ENCODE results near the gene EVI5L. TPM values are rescaled to one million over a fixed set of nuclear protein-coding genes. Genes with fewer than 3 reads are reported as not detected.

EVI5L gene
- total RNA-seq, 4 donors from 2014 or later: 14.4 to 30.3 (median 17.7) TPM

DNA sequence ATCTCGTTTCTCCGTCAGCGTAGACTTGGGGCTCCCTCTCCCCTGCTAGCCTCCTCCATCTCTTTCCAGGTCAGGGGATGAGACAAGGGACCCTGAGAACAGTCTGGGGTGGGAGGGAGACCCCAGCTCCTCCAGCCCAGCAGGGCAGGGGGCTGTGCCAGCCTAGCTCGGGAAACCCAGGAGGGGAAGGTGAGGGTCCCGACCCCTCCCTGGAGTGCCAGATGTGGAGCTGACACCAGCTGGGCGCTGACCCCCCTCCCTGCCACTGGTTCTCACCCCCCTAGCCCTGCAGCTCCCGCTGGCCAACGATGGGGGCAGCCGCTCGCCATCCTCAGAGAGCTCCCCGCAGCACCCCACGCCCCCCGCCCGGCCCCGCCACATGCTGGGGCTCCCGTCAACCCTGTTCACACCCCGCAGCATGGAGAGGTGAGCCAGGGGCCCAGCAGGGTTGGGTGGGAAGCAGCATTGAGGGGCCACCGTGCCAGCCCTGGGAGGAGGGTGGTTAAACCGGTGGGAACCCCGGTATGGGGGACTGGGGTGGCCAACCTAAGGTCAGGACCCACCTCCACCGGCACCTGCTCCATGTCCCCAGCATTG lies 79.6 kb downstream of the EVI5L start:
- Histone ChIP-seq H3K9me3 (no peaks in the 10 kb centered on the region), H3K4me3 (no peak overlapping the region), H3K36me3 (peaks cover 6 to 84% (median 22%) of the 10 kb centered on the region in 3 donors), H3K27me3 (peaks cover 0 to 1% of the 10 kb centered on the region in 2 donors), H3K4me1 (peaks cover 0 to 38% (median 10%) of the 10 kb centered on the region in 4 donors), H3K27ac (no peak overlapping the region)
- TF ChIP-seq EP300 (IDR thresholded peaks at IDR 0.05) (no peak), POLR2A (IDR thresholded peaks at IDR 0.05) (no peak), CTCF (IDR thresholded peaks at IDR 0.05) (no peak)
- no peak for DNase-seq (ENCODE audit: low spot score in 2 of 2)
- WGBS, 2 donors: 92 to 94% methylated on average over 20 to 21 of the region's 21 CpGs

- Histone ChIP-seq H3K4me1 (peaks cover 0 to 28% (median under 1%) of the 10 kb centered on the region in 4 donors), H3K36me3 (peaks cover 6 to 84% (median 22%) of the 10 kb centered on the region in 3 donors), H3K27ac (no peak overlapping the region), H3K4me3 (no peak overlapping the region), H3K27me3 (peaks cover 0 to 11% of the 10 kb centered on the region in 2 donors), H3K9me3 (no peaks in the 10 kb centered on the region)
- TF ChIP-seq POLR2A (IDR thresholded peaks at IDR 0.05) (no peak), EP300 (IDR thresholded peaks at IDR 0.05) (no peak), CTCF (IDR thresholded peaks at IDR 0.05) (no peak)
- WGBS, 2 donors: 89 to 91% methylated on average over 48 to 52 of the region's 54 CpGs
- DNase-seq (ENCODE audit: low spot score in 2 of 2): no peak
Observed at GRCh38 chr19:7910321-7911161, 80.5 kb downstream of the EVI5L start.

DNA sequence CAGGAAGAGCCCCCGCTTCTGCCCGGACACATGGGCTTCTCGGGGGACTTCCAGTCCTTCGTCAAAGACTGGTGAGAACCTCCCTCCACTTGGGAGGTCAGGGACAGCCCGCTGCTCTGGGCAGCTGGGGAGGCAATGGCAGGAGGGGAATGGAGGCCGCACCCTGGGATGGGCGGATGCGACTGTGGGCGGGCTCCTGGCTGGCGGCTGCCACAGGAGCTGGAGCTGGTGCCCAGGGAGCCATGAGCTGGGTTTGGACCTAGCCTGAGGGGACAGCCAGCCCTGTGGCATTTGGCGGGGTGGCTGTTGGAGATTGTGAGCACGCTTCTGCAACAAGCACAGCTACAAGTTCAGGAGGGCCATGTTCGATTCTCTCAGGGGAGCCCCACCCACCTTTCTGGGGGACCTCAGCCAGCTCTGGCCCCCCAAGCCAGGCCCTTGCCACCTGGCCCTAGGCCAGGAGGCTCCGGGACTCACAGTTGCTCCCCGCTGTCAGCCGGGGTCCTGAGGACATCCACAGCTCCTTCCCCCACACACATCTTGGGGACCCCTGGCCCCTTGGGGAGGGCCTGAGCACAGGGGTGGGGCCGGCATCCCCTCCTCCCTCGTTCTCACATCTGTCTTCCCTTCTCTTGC lies 81.6 kb downstream of the EVI5L start:
- Histone ChIP-seq H3K4me1 (peaks cover 0 to 27% (median 8%) of the 10 kb centered on the region in 4 donors), H3K9me3 (no peaks in the 10 kb centered on the region), H3K27ac (no peak overlapping the region), H3K4me3 (no peak overlapping the region), H3K27me3 (peaks cover 0 to 21% of the 10 kb centered on the region in 2 donors), H3K36me3 (peaks cover 6 to 73% (median 22%) of the 10 kb centered on the region in 3 donors)
- WGBS, 2 donors: 84 to 86% methylated on average over 15 to 17 of the region's 18 CpGs
- DNase-seq (ENCODE audit: low spot score in 2 of 2): no peak
- TF ChIP-seq CTCF (IDR thresholded peaks at IDR 0.05): no peak
- TF ChIP-seq POLR2A (IDR thresholded peaks at IDR 0.05): no peak
- no peak for TF ChIP-seq EP300 (IDR thresholded peaks at IDR 0.05)

GRCh38 chr19:7912144-7912696 lies 82.2 kb downstream of the EVI5L start:
- no peak overlapping the region for H3K4me3 ChIP-seq
- H3K9me3 ChIP-seq: no peaks in the 10 kb centered on the region
- no peak overlapping the region for H3K27ac ChIP-seq
- peaks cover 0 to 26% of the 10 kb centered on the region in 2 donors for H3K27me3 ChIP-seq
- WGBS, 2 donors: 93 to 95% methylated on average over 16 to 18 of the region's 31 CpGs
- H3K4me1 ChIP-seq: peaks cover 0 to 28% (median 10%) of the 10 kb centered on the region in 4 donors
- no peak for TF ChIP-seq CTCF (IDR thresholded peaks at IDR 0.05)
- TF ChIP-seq EP300 (IDR thresholded peaks at IDR 0.05): no peak
- TF ChIP-seq POLR2A (IDR thresholded peaks at IDR 0.05): no peak
- H3K36me3 ChIP-seq: peaks cover 6 to 68% (median 22%) of the 10 kb centered on the region in 3 donors
- DNase-seq (ENCODE audit: low spot score in 2 of 2): no peak

Measured in tibial nerve (tissue), 4 donors.